ENCODE measurements around the gene CSNK1G3. TPM values are rescaled to one million over a fixed set of nuclear protein-coding genes. Genes with fewer than 3 reads are reported as not detected.
A peak's percentile ranks its signal among the peaks of the same experiment; 100 is the strongest.
"Not testable (repeated sequence)": the region's sequence is repeated elsewhere in the genome, so short reads cannot be mapped to it uniquely, and the experiment has no call there.

The CSNK1G3 gene
- total and polyA plus RNA-seq, 2 experiments from 2014 or later, result 37.4 to 79.9 TPM

DNA sequence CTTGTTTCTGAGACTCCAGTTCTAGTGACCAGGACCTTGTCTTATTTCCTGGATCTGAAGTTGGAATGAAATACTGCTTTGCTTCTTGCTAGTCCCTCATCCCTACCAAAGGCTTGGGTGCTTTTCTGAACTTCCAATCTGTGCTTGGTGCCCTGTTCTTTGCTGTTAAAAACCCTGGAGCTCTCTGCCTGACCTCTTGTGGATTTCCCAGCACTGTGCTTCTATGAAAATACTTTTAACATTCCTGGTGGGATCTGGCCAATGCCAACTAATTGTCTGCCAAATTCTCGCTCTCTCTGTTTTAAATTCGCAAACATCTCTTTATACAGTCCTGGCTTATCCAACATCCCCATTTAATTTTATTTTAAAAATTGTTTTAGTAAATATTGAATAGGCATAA is 26.7 kb upstream of the CSNK1G3 start:
- no peak overlapping the region for H3K4me2 ChIP-seq (ENCODE audit: unreplicated experiment)
- TF ChIP-seq EZH2 (IDR thresholded peaks at IDR 0.05; ENCODE audit: insufficient read depth, poor library complexity, severe bottlenecking) (no peak), EZH2phosphoT487 (IDR thresholded peaks at IDR 0.05; ENCODE audit: insufficient read depth, low read depth) (no peak)
- in situ Hi-C loops (cut with MboI), result no loop called here

DNA sequence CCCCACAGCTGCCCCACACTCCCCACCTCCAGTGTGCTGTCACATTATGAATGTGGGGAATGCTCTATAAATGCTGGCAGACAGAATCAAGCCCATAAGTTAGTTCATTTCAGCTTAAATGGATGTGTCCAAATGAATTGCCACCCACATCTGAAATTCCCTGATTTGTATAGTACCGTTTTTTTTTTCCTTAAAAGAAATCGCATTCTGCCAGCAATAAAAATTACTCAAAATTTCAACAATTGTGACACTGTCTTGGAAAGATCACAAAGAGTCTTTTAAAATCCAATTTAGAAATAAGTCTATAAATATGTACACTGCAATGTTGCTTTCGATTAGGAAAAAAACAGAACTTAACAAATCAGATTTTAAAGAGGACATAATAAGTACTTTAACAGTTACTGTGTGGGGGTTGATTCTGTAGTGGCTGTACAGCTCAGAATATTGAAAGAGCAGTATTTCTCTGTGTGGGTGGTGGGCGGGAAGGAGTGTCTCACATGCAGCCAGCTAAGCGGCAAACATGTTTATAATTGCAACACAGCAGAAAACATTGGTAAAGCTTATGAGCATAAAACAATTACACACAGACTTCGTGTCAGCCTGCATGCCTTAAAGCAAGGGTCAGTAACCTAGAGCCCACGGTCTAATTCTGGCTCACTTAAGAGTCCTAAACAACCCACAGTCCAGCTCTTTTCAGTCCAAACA is 24.9 kb upstream of the CSNK1G3 start:
- Histone ChIP-seq H3K4me1 (ENCODE audit: insufficient read depth) (peaks cover 16% of the 10 kb centered on the region), H3K9ac (peak overlapping the region; percentile 47), H3K4me3 (peak overlapping the region; percentile 48), H3K27me3 (replicated peaks; ENCODE audit: insufficient read depth) (no peaks in the 10 kb centered on the region), H2AFZ (peak overlapping the region; percentile 71), H4K20me1 (ENCODE audit: insufficient read depth) (no peaks in the 10 kb centered on the region), H3K4me2 (ENCODE audit: unreplicated experiment) (peak overlapping the region; percentile 72), H3K36me3 (ENCODE audit: low read depth) (no peaks in the 10 kb centered on the region), H3F3A (ENCODE audit: insufficient read depth) (0 out of 2 replicates have a peak, but pooled peaks cover 5% of the 10 kb centered on the region), H3K79me2 (ENCODE audit: insufficient read depth) (no peaks in the 10 kb centered on the region), H3K27ac (peak overlapping the region; percentile 21), H3K9me3 (ENCODE audit: low read depth) (no peaks in the 10 kb centered on the region), H3K9me2 (ENCODE audit: insufficient read depth) (no peaks in the 10 kb centered on the region)
- no peak for TF ChIP-seq EZH2 (IDR thresholded peaks at IDR 0.05; ENCODE audit: insufficient read depth, poor library complexity, severe bottlenecking)
- TF ChIP-seq EZH2phosphoT487 (IDR thresholded peaks at IDR 0.05; ENCODE audit: insufficient read depth, low read depth), result no peak
- WGBS, 2 experiments (ENCODE audit: low coverage in 1 of 2, low lambda C conversion rate in 2 of 2, missing lambda C conversion rate in 2 of 2), result 3% methylated on average over 7 of the region's 7 CpGs
- DNase-seq, result peak; percentile 82
- in situ Hi-C loops (cut with MboI), result no loop called here

More for the DNA sequence above, 26.7 kb upstream of the CSNK1G3 start:
- Histone ChIP-seq H3K27ac (no peak overlapping the region), H3F3A (ENCODE audit: insufficient read depth) (0 out of 2 replicates have a peak, but pooled peaks cover 5% of the 10 kb centered on the region), H2AFZ (no peak overlapping the region), H3K4me3 (no peak overlapping the region), H3K79me2 (ENCODE audit: insufficient read depth) (no peaks in the 10 kb centered on the region), H3K9me3 (ENCODE audit: low read depth) (no peaks in the 10 kb centered on the region), H3K9ac (no peak overlapping the region), H3K36me3 (ENCODE audit: low read depth) (no peaks in the 10 kb centered on the region), H4K20me1 (ENCODE audit: insufficient read depth) (no peaks in the 10 kb centered on the region), H3K4me1 (ENCODE audit: insufficient read depth) (peaks cover 16% of the 10 kb centered on the region), H3K9me2 (ENCODE audit: insufficient read depth) (no peaks in the 10 kb centered on the region), H3K27me3 (replicated peaks; ENCODE audit: insufficient read depth) (no peaks in the 10 kb centered on the region)
- DNase-seq, result peak; percentile 17
- 63 to 69% methylated on average over 2 of the region's 2 CpGs for WGBS, 2 experiments (ENCODE audit: low coverage in 1 of 2, low lambda C conversion rate in 2 of 2, missing lambda C conversion rate in 2 of 2)

DNA sequence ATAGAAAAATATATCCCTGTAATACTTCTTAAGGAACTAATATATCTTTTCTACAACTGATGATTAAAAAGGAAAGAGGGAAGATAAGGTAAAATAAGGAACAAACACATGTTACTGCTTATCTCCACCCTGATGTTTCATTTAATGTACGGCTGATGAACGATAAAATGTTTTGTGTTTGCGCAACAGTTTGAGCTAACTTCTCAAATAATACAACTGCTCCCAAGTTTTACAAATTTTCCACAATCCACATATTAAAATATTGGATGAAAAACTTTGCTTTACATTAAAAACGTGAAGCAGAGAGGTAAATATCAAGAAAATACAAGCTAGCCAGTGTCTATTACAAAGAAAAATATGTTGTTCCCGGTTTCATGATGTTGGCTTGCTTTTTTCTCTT is 21.0 kb upstream of the CSNK1G3 start:
- in situ Hi-C loops (cut with MboI), result no loop called here
- Histone ChIP-seq H3K79me2 (ENCODE audit: insufficient read depth) (no peaks in the 10 kb centered on the region), H3F3A (ENCODE audit: insufficient read depth) (peaks cover 16% of the 10 kb centered on the region), H3K4me2 (ENCODE audit: unreplicated experiment) (no peak overlapping the region), H3K4me1 (ENCODE audit: insufficient read depth) (peaks cover 21% of the 10 kb centered on the region), H3K9ac (no peak overlapping the region), H4K20me1 (ENCODE audit: insufficient read depth) (no peaks in the 10 kb centered on the region), H2AFZ (no peak overlapping the region), H3K9me2 (ENCODE audit: insufficient read depth) (no peaks in the 10 kb centered on the region), H3K9me3 (ENCODE audit: low read depth) (no peaks in the 10 kb centered on the region), H3K4me3 (no peak overlapping the region), H3K27me3 (replicated peaks; ENCODE audit: insufficient read depth) (no peaks in the 10 kb centered on the region), H3K36me3 (ENCODE audit: low read depth) (no peaks in the 10 kb centered on the region), H3K27ac (no peak overlapping the region)
- DNase-seq, result no peak
- TF ChIP-seq EZH2 (IDR thresholded peaks at IDR 0.05; ENCODE audit: insufficient read depth, poor library complexity, severe bottlenecking) (no peak), EZH2phosphoT487 (IDR thresholded peaks at IDR 0.05; ENCODE audit: insufficient read depth, low read depth) (no peak)
- WGBS, 2 experiments (ENCODE audit: low coverage in 1 of 2, low lambda C conversion rate in 2 of 2, missing lambda C conversion rate in 2 of 2), result 82 to 84% methylated on average over 5 of the region's 5 CpGs

DNA sequence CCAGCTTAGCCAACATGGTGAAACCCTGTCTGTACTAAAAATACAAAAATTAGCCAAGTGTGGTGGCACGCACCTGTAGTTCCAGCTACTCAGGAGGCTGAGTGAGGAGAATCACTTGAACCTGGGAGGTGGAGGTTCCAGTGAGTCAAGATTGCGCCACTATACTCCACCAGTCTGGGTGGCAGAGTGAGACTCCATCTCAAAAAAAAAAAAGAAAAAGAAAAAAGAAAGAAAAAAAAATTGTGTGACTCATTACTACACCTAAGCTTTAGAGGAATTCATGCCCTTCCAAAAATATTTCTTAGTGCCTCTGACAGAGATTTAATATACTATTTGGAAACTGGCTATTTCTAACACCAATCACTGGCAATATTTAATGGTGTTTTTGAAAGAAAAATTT is 16.8 kb upstream of the CSNK1G3 start:
- H3K36me3 ChIP-seq (ENCODE audit: low read depth); H3K9ac ChIP-seq; H4K20me1 ChIP-seq (ENCODE audit: insufficient read depth); H3K9me3 ChIP-seq (ENCODE audit: low read depth); in situ Hi-C loops (cut with MboI); H3K79me2 ChIP-seq (ENCODE audit: insufficient read depth); H3K27me3 ChIP-seq (replicated peaks; ENCODE audit: insufficient read depth); H3K4me3 ChIP-seq; H2AFZ ChIP-seq; H3K9me2 ChIP-seq (ENCODE audit: insufficient read depth): not testable (repeated sequence)
- peak overlapping the region; percentile 50; the same call in 1 of the 2 replicates for H3K27ac ChIP-seq
- WGBS, 2 experiments (ENCODE audit: low coverage in 1 of 2, low lambda C conversion rate in 2 of 2, missing lambda C conversion rate in 2 of 2), result 92 to 98% methylated on average over 2 of the region's 2 CpGs
- peaks cover 21% of the 10 kb centered on the region for H3K4me1 ChIP-seq (ENCODE audit: insufficient read depth)
- DNase-seq, result peak; percentile 43
- peak overlapping the region; percentile 63 for H3K4me2 ChIP-seq (ENCODE audit: unreplicated experiment)
- peaks cover 13% of the 10 kb centered on the region for H3F3A ChIP-seq (ENCODE audit: insufficient read depth)

Data from GM23248 (cell line).